ENCODE results near the gene MPPED1. TPM values are rescaled to one million over a fixed set of nuclear protein-coding genes. Genes with fewer than 3 reads are reported as not detected.

The MPPED1 gene
- total RNA-seq, 1 donor from 2014 or later = not detected

DNA sequence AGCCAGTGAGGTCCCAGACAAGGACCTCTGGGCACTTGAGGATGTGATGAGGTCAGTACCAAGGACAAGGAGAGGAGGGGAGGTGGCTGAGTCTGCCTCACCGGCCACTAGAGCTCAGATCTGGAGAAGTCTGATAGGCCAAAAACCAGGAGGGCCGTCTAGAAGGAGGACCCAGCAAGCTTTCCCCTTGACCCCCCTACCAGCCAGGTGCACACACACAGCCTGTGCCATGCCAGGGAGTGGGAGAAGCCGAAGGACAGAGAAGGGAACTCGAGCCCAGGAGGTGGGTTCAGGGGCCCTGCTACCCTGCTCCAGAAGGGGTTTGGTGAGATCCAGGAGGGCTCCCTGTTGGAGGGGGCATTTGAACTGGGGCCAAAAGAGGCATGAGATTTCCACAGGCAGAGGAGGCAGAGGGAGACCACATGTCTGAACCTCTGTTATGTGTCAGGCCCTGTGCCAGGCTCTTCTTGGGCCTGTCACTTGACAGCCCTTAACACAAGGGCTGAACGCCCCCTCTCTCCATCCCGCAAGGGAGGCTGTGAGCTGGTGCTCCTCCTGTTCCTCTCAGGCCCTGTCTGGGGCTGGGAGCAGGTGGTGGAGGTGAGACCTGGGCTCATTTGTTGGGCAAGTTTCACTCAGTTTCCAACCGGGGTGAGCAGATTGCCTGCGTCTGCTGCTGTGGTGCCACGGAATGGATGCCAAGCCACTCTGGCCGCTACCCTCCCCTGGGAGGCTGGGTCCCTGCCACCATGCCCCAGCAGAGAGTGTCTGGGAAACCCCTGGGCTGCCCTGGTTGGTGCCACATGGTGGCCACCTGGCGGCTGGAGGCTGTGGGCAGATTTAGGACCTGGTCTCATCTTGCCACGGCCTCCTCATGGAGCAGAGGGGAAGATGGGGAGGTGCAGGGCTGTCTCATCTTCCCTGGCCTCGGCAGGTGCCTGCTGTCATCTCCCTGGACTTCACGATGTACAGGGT lies 65.2 kb downstream of the MPPED1 start:
- Mint-ChIP-seq H3K4me3 (no peak overlapping the region), H3K27me3 (ENCODE audit: insufficient read depth) (no peaks in the 10 kb centered on the region), H3K4me1 (ENCODE audit: low read depth) (peaks cover 11% of the 10 kb centered on the region), H3K9me3 (no peaks in the 10 kb centered on the region), H3K27ac (no peak overlapping the region), H3K36me3 (ENCODE audit: low read depth) (no peaks in the 10 kb centered on the region)
- intact Hi-C loops (cut with micrococcal nuclease) = no loop called here
- DNase-seq (ENCODE audit: low spot score) = no peak

DNA sequence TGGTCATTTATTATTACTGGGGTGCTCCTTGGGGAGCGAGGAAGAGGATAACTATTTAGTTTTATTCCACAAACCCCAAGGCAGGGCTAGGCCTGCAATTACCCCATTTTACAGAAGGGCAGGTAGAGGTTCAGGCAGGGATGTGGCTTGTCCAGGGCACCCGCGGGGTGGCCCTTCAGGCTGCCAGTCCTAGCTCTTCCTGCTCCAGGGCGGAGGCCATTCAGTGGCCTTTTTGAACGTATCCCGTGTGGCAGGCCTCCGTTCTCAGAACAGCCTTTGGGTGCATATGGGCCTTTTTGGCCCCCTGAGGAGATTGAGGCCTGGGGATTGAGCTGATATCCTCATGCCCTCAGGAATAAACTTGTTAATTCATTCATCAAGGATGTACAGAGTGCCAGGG lies 66.2 kb downstream of the MPPED1 start:
- no peaks in the 10 kb centered on the region for H3K36me3 Mint-ChIP-seq (ENCODE audit: low read depth)
- H3K9me3 Mint-ChIP-seq = no peaks in the 10 kb centered on the region
- no peak for DNase-seq (ENCODE audit: low spot score)
- H3K4me1 Mint-ChIP-seq (ENCODE audit: low read depth) = peaks cover 11% of the 10 kb centered on the region
- H3K4me3 Mint-ChIP-seq = no peak overlapping the region
- no peaks in the 10 kb centered on the region for H3K27me3 Mint-ChIP-seq (ENCODE audit: insufficient read depth)
- H3K27ac Mint-ChIP-seq = no peak overlapping the region
- intact Hi-C loops (cut with micrococcal nuclease) = no loop called here

DNA sequence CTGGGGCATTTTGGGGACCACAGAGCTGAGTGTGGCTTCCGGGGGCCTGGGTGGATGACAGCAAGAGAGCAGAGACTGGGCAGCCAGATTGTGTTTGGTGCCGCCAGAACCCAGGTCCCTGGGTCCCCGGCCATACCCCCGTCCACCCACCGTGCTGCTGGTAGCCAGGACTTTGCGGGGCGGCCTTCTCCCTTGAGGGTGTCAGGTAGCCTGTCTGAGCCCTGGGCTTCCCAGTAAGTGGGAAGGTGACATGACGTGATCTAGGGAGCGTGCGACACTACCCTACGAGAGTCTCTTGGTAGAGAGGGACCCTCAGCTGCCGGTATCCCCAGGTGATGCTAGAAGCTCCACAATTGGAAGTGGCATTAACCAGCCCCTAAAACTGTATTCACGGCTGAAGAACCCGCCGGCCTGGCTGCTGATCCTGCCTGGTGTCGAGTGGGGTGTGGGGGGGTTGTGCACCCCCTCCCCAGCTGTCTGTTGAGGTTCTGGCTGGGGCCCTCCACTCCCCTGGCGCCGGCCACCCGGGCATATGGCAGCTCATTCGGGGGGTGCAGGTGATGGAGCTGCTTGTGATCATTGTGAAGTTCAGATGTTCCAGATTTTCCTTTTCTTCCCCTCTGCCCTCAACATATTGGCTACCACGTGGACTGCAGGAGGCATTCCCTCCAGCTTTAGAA lies 66.9 kb downstream of the MPPED1 start:
- Mint-ChIP-seq H3K27ac (no peak overlapping the region), H3K9me3 (no peaks in the 10 kb centered on the region), H3K4me3 (no peak overlapping the region), H3K36me3 (ENCODE audit: low read depth) (no peaks in the 10 kb centered on the region), H3K4me1 (ENCODE audit: low read depth) (peaks cover 11% of the 10 kb centered on the region), H3K27me3 (ENCODE audit: insufficient read depth) (no peaks in the 10 kb centered on the region)
- no peak for DNase-seq (ENCODE audit: low spot score)
- intact Hi-C loops (cut with micrococcal nuclease) = no loop called here

DNA sequence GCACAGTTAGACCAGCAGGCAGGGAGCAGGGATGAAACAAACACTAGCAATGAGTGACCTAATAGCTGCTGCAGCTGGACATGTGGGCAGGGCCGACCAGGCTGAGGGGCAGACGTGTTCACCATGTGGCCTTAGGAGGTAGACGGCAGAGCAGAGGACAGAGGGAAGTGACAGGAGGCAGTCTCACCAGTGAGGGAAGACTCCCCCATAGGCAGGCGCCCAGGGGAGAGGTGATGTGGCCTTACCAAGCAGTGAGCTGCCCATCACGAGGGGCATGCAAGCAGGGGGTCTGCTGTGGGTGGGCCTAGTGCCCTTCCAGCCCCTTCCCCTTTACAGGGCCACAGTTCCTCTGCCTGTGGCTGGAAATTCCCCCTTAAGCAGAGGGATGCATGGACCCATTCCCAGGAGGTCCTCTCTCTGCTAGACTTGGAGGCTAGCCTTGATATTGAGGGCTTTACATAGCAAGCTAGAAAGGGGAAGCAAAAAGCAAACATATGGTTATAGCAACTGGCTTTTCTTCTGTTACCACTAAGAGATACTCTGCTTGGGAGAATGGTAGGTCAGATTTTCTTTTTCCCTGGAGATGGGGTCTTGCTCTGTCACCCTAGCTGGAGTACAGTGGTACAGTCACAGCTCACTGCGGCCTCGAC lies 67.6 kb downstream of the MPPED1 start:
- H3K27ac Mint-ChIP-seq = no peak overlapping the region
- no peak overlapping the region for H3K4me3 Mint-ChIP-seq
- H3K4me1 Mint-ChIP-seq (ENCODE audit: low read depth) = peaks cover 11% of the 10 kb centered on the region
- H3K27me3 Mint-ChIP-seq (ENCODE audit: insufficient read depth) = no peaks in the 10 kb centered on the region
- DNase-seq (ENCODE audit: low spot score) = no peak
- no peaks in the 10 kb centered on the region for H3K36me3 Mint-ChIP-seq (ENCODE audit: low read depth)
- no peaks in the 10 kb centered on the region for H3K9me3 Mint-ChIP-seq
- intact Hi-C loops (cut with micrococcal nuclease) = no loop called here

DNA sequence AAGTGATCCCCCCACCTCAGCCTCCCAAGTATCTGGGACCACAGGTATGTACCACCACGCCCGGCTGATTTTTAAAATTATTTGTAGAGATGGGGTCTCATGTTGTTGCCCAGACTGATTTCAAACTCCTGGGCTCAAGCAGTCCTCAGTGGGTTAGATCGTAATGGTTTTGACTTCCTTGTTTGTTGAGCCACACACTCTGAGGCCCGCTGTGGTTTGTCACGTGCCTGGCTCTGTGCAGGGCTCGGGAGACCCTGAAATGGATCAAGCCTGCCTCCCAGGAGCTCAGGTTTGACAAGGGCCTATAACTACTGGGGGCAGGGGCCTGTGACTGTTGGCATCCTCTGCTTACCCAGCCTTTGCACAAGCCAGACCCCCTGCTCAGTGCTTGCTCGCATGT lies 68.1 kb downstream of the MPPED1 start:
- Mint-ChIP-seq H3K4me1 (ENCODE audit: low read depth) (peaks cover 11% of the 10 kb centered on the region), H3K27ac (no peak overlapping the region), H3K9me3 (no peaks in the 10 kb centered on the region), H3K4me3 (no peak overlapping the region), H3K36me3 (ENCODE audit: low read depth) (no peaks in the 10 kb centered on the region), H3K27me3 (ENCODE audit: insufficient read depth) (no peaks in the 10 kb centered on the region)
- intact Hi-C loops (cut with micrococcal nuclease) = no loop called here
- no peak for DNase-seq (ENCODE audit: low spot score)

DNA sequence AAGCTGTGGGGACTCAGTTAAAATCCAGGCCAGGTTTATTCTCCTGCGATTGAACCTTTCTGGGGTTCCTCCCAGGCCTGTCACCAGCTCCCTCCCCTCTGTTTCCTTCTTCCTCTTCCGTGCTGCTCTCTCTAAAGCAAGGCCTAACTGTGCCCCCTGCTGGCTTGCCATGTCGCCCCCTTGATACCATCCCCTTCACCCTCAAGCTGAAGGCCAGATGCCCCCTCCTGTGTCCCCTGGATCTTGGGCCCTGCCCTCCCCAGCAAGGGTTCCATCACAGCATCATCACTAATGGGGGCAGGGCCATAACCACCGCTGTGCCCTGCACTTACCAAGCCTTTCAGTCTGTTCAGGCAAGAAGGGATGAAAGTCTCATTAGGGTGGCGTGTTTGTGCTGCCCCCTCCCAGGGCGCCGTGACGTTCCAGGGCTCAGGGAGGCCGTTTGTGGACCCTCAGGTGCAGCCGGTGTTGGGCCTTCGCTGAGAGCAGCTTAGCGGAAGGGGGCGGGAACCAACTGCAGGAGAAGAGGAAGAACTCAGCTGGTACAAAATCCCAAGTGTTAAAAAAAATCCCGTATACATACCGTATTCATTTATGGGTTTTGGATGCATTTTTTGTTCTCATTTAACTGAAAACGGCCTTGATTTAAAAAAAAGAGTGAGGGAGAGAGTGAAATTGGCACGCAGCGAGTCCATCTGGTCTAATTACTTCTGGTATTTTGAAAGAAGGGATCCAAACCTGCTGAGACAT lies 69.9 kb downstream of the MPPED1 start:
- peaks cover 11% of the 10 kb centered on the region for H3K4me1 Mint-ChIP-seq (ENCODE audit: low read depth)
- peak overlapping the region; percentile 64 for H3K4me3 Mint-ChIP-seq
- peak overlapping the region; percentile 88 for H3K27ac Mint-ChIP-seq
- H3K9me3 Mint-ChIP-seq = no peaks in the 10 kb centered on the region
- intact Hi-C loops (cut with micrococcal nuclease) = no loop called here
- H3K36me3 Mint-ChIP-seq (ENCODE audit: low read depth) = no peaks in the 10 kb centered on the region
- no peaks in the 10 kb centered on the region for H3K27me3 Mint-ChIP-seq (ENCODE audit: insufficient read depth)
- no peak for DNase-seq (ENCODE audit: low spot score)

DNA sequence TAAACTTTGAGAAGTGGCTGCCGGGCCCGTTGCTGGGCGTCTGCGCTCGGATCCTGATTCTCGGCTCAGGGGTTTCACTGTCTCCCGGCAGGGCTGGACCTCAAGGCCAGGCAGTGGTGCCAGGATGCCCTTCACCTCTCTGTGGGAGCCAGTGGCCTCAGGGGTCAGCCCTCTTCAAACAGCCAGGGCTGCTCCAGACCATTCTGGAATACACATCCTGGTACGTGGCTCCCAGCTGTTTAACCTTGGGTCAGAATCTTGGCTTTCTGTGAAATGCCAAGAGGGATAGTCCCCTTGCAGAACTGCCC lies 70.5 kb downstream of the MPPED1 start:
- H3K27me3 Mint-ChIP-seq (ENCODE audit: insufficient read depth) = no peaks in the 10 kb centered on the region
- no peaks in the 10 kb centered on the region for H3K9me3 Mint-ChIP-seq
- H3K4me3 Mint-ChIP-seq = no peak overlapping the region
- no peaks in the 10 kb centered on the region for H3K36me3 Mint-ChIP-seq (ENCODE audit: low read depth)
- peaks cover 11% of the 10 kb centered on the region for H3K4me1 Mint-ChIP-seq (ENCODE audit: low read depth)
- intact Hi-C loops (cut with micrococcal nuclease) = no loop called here
- no peak for DNase-seq (ENCODE audit: low spot score)
- H3K27ac Mint-ChIP-seq = no peak overlapping the region

DNA sequence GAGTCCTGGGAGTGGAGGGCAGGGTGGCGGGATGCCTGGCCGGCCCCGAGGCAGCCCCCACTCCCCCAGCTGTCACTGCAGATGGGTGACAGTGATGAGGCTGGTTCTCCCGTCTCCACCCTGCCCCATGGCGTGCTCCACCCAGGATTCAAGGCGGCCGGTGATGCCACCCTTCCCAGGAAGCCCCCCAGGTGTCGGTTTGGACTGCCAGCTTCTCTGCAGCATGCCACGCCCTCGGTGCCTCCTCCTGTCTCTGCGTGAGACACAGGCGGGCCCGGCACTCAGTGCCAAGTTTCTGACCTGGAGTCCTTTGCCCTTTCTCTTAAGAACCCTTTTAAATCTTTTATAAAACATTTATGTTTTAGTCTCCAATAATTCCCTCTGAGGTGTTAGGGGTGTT lies 71.5 kb downstream of the MPPED1 start:
- intact Hi-C loops (cut with micrococcal nuclease) = no loop called here
- Mint-ChIP-seq H3K36me3 (ENCODE audit: low read depth) (no peaks in the 10 kb centered on the region), H3K27ac (no peak overlapping the region), H3K4me3 (no peak overlapping the region), H3K27me3 (ENCODE audit: insufficient read depth) (no peaks in the 10 kb centered on the region), H3K4me1 (ENCODE audit: low read depth) (peaks cover 11% of the 10 kb centered on the region), H3K9me3 (no peaks in the 10 kb centered on the region)
- DNase-seq (ENCODE audit: low spot score) = no peak

DNA sequence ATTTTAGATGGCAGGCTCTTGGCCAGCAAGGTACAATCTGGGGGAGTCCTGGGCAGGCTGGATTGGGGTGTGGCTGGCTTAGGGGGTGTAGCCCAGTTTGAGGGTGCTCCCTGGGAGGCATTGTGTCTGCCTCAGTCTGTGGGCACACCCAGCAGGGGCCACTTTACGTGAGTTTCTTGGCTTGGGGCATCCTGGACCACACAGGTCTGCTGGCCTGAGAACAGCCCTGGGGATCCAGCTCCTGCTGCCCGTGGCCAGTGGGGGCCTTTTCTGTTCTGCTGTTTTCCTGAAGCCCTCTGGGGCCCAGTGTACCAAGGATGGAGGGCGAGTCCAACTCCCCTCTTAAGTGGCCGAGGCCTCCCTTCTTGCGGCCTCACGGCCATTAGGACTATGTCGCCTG lies 71.9 kb downstream of the MPPED1 start:
- intact Hi-C loops (cut with micrococcal nuclease) = no loop called here
- no peak overlapping the region for H3K4me3 Mint-ChIP-seq

DNA sequence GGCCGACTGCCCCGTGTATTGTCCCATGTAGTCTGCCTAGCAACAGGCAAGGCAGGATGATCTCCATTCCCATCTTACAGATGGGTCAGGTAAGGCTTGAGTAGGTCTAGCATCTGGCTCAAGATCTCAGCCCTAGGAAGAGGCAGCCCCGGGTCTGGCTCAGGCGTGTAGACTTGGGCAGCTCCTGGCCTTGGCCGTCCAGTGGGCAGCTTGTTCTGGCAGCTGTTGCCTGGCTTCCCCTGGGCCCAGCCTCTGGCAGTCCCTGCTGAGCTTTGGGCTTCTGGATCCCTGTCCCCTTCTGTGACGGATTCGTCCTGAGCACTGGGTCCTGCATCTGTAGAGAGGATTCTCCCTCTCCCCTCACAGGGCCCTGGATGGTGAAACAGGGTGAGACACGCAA lies 72.4 kb downstream of the MPPED1 start:
- intact Hi-C loops (cut with micrococcal nuclease) = no loop called here
- H3K4me1 Mint-ChIP-seq (ENCODE audit: low read depth) = peaks cover 11% of the 10 kb centered on the region
- no peaks in the 10 kb centered on the region for H3K36me3 Mint-ChIP-seq (ENCODE audit: low read depth)
- DNase-seq (ENCODE audit: low spot score) = no peak
- H3K4me3 Mint-ChIP-seq = no peak overlapping the region
- no peaks in the 10 kb centered on the region for H3K27me3 Mint-ChIP-seq (ENCODE audit: insufficient read depth)
- H3K27ac Mint-ChIP-seq = no peak overlapping the region
- no peaks in the 10 kb centered on the region for H3K9me3 Mint-ChIP-seq

More for the DNA sequence above, 71.9 kb downstream of the MPPED1 start:
- H3K27me3 Mint-ChIP-seq (ENCODE audit: insufficient read depth) = no peaks in the 10 kb centered on the region
- peaks cover 11% of the 10 kb centered on the region for H3K4me1 Mint-ChIP-seq (ENCODE audit: low read depth)
- H3K9me3 Mint-ChIP-seq = no peaks in the 10 kb centered on the region
- DNase-seq (ENCODE audit: low spot score) = no peak
- no peak overlapping the region for H3K27ac Mint-ChIP-seq
- H3K36me3 Mint-ChIP-seq (ENCODE audit: low read depth) = no peaks in the 10 kb centered on the region

DNA sequence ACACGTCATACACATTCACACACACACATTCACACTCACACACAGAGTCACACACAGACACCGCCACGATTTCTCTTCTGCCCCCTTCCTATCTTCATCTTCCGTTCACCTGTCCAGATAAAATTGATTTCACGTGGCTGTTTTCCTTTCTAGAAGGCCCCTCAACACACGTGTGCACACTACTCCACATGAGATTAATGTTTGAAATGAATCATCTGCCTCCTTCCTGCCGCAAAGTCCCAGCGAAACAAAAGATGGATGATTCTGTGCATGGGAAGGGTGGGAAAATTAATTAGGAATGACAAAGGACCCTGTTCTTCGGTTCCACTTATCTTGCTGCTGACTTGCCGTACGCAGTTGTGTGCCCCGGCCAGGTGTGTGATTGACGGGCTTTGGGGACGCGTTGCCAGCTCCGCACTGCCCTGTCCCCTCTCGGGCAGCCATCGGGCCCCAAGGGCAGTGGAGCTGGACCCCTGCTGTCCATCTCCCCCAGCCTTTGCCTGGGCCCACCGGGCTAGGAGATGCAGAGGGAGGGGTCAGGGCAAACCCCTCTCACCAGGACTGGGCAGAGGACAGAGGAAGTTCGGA lies 73.8 kb downstream of the MPPED1 start:
- Mint-ChIP-seq H3K4me1 (ENCODE audit: low read depth) (peaks cover 11% of the 10 kb centered on the region), H3K9me3 (no peaks in the 10 kb centered on the region), H3K27ac (no peak overlapping the region), H3K27me3 (ENCODE audit: insufficient read depth) (no peaks in the 10 kb centered on the region), H3K4me3 (no peak overlapping the region), H3K36me3 (ENCODE audit: low read depth) (no peaks in the 10 kb centered on the region)
- DNase-seq (ENCODE audit: low spot score) = no peak
- intact Hi-C loops (cut with micrococcal nuclease) = no loop called here

DNA sequence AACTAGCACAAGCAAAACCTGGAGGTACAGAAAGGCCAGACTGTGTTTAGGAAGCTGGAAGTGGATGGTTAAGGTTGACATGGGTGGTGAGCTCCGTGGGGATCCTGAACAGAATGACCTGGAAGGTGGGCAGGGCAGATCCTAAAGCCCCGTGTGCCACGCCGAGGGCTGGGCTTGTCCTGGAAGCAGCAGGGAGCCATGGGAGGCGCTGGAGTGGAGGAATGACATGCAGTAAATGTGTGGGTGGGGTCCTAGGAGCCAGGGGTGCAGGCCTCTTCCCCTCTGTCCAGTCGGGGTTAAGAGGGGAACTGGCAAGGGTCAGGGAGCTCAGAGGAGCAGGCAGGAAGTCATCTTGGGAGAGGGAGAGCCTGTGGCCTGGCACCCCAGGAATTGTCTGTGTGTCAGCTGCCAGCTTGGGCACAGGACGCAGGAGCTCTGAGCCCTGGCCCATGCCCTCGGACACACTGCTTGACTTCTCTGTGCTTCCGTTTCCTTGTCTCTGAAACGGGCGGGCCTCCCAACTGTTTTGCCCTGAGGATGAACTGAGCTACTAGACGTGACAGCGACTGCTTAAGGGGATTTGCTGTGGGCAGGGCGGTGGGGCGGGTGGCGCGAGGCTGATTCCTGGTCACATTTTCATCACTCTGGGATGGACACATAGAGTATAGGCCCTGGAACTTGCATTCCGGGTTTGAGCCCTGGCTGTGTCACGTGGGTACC lies 75.7 kb downstream of the MPPED1 start:
- no peaks in the 10 kb centered on the region for H3K36me3 Mint-ChIP-seq (ENCODE audit: low read depth)
- H3K27me3 Mint-ChIP-seq (ENCODE audit: insufficient read depth) = no peaks in the 10 kb centered on the region
- H3K4me3 Mint-ChIP-seq = no peak overlapping the region
- no peak overlapping the region for H3K27ac Mint-ChIP-seq
- H3K4me1 Mint-ChIP-seq (ENCODE audit: low read depth) = no peaks in the 10 kb centered on the region
- DNase-seq (ENCODE audit: low spot score) = no peak
- intact Hi-C loops (cut with micrococcal nuclease) = no loop called here
- H3K9me3 Mint-ChIP-seq = peaks cover 9% of the 10 kb centered on the region

All from activated T-helper 1 cell treated with anti-CD3 and anti-CD28 coated beads, Interleukin-12 subunit alpha, Interleukin-12 subunit beta, Interleukin-2, Interleukin-4 antibody, amounts not matched to agents 30 ng/mL and 10 ng/mL and 1 ng/mL, durations not matched to agents 14 hours and 24 hours and 36 hours (primary cell).